ENCODE measurements around the gene PDE6D. TPM values are rescaled to one million over a fixed set of nuclear protein-coding genes. Genes with fewer than 3 reads are reported as not detected.

The PDE6D gene
- total RNA-seq, 4 donors from 2014 or later, result 11.7 to 22.6 (median 17.6) TPM

- ATAC-seq, result peak; percentile 15 to 17
- peaks cover 38 to 50% of the 10 kb centered on the region in 2 donors for H3K4me1 ChIP-seq
- H3K27ac ChIP-seq, result peak overlapping the region; percentile 84 to 91 (median 90)
- H3K9me3 ChIP-seq, result no peaks in the 10 kb centered on the region
- no peak for TF ChIP-seq POLR2A (IDR thresholded peaks at IDR 0.05)
- no peak for TF ChIP-seq CTCF (IDR thresholded peaks at IDR 0.05 in 4 of 5, conservative IDR thresholded peaks at IDR 0.05 in 1 of 5)
- no peaks in the 10 kb centered on the region for H3K27me3 ChIP-seq
- H3K36me3 ChIP-seq, result no peaks in the 10 kb centered on the region
- H3K4me3 ChIP-seq, result peak overlapping the region; percentile 75 to 99 (median 92)
- intact Hi-C loops (cut with DNase I; ENCODE audit: low total_unique reads), result loop anchor here (2.0 to 10.0 kb wide), 5 partner anchors 75 to 1473 kb away; partner anchors contain the start of genes ATG16L1, GIGYF2 and NCL
- peak in 1 of 2 donors; percentile 18 for DNase-seq
- in situ Hi-C loops (cut with MboI; ENCODE audit: low sequenced_read_pairs in 4 of 4), result loop anchor here in 1 of 4 donors (10.0 kb wide), 1 partner anchor 317 kb away; the partner anchor contains the start of gene NCL
Observed at GRCh38 chr2:231781798-231782726, 980 bp upstream of the PDE6D start.

- intact Hi-C loops (cut with DNase I; ENCODE audit: low total_unique reads), result loop anchor here (2.0 to 10.0 kb wide), 5 partner anchors 74 to 1474 kb away; partner anchors contain the start of genes ATG16L1, GIGYF2 and NCL
- DNase-seq (no peak), ATAC-seq (no peak)
- in situ Hi-C loops (cut with MboI; ENCODE audit: low sequenced_read_pairs in 4 of 4), result loop anchor here in 1 of 4 donors (10.0 kb wide), 1 partner anchor 316 kb away; the partner anchor contains the start of gene NCL
- TF ChIP-seq CTCF (IDR thresholded peaks at IDR 0.05 in 4 of 5, conservative IDR thresholded peaks at IDR 0.05 in 1 of 5), result no peak
- no peak for TF ChIP-seq POLR2A (IDR thresholded peaks at IDR 0.05)
- no peaks in the 10 kb centered on the region for H3K9me3 ChIP-seq
- H3K4me1 ChIP-seq, result peaks cover 27 to 36% of the 10 kb centered on the region in 2 donors
- no peaks in the 10 kb centered on the region for H3K27me3 ChIP-seq
- no peaks in the 10 kb centered on the region for H3K36me3 ChIP-seq
- peak overlapping the region; percentile 84 to 91 (median 90) for H3K27ac ChIP-seq
- H3K4me3 ChIP-seq, result peak overlapping the region; percentile 75 to 99 (median 92)
Observed at GRCh38 chr2:231780123-231780908, 766 bp downstream of the PDE6D start.

- DNase-seq (no peak), ATAC-seq (no peak)
- Histone ChIP-seq H3K4me3 (no peak overlapping the region), H3K9me3 (no peaks in the 10 kb centered on the region), H3K27me3 (no peaks in the 10 kb centered on the region), H3K36me3 (no peaks in the 10 kb centered on the region), H3K4me1 (peaks cover 0 to 8% of the 10 kb centered on the region in 2 donors), H3K27ac (no peak overlapping the region)
- TF ChIP-seq CTCF (IDR thresholded peaks at IDR 0.05 in 4 of 5, conservative IDR thresholded peaks at IDR 0.05 in 1 of 5), result no peak
- TF ChIP-seq POLR2A (IDR thresholded peaks at IDR 0.05), result no peak
- intact Hi-C loops (cut with DNase I; ENCODE audit: low total_unique reads) (no loop called here), in situ Hi-C loops (cut with MboI; ENCODE audit: low sequenced_read_pairs in 4 of 4) (no loop called here)
Observed at GRCh38 chr2:231769170-231770136, 11.6 kb downstream of the PDE6D start.

- Histone ChIP-seq H3K36me3 (no peaks in the 10 kb centered on the region), H3K4me3 (no peak overlapping the region), H3K27ac (no peak overlapping the region), H3K27me3 (no peaks in the 10 kb centered on the region), H3K9me3 (no peaks in the 10 kb centered on the region), H3K4me1 (peaks cover 0 to 8% of the 10 kb centered on the region in 2 donors)
- intact Hi-C loops (cut with DNase I; ENCODE audit: low total_unique reads), result no loop called here
- in situ Hi-C loops (cut with MboI; ENCODE audit: low sequenced_read_pairs in 4 of 4), result no loop called here
- ATAC-seq (no peak), DNase-seq (no peak)
- TF ChIP-seq CTCF (IDR thresholded peaks at IDR 0.05 in 4 of 5, conservative IDR thresholded peaks at IDR 0.05 in 1 of 5) (no peak), POLR2A (IDR thresholded peaks at IDR 0.05) (no peak)
Observed at GRCh38 chr2:231765496-231765929, 15.6 kb downstream of the PDE6D start.

Measured in gastrocnemius medialis (tissue), 4 donors.